ENCODE results near the gene ATP5F1E. TPM values are rescaled to one million over a fixed set of nuclear protein-coding genes. Genes with fewer than 3 reads are reported as not detected.

Gene ATP5F1E
- total RNA-seq, 2 donors from 2014 or later: 16.2 to 16.6 TPM

DNA sequence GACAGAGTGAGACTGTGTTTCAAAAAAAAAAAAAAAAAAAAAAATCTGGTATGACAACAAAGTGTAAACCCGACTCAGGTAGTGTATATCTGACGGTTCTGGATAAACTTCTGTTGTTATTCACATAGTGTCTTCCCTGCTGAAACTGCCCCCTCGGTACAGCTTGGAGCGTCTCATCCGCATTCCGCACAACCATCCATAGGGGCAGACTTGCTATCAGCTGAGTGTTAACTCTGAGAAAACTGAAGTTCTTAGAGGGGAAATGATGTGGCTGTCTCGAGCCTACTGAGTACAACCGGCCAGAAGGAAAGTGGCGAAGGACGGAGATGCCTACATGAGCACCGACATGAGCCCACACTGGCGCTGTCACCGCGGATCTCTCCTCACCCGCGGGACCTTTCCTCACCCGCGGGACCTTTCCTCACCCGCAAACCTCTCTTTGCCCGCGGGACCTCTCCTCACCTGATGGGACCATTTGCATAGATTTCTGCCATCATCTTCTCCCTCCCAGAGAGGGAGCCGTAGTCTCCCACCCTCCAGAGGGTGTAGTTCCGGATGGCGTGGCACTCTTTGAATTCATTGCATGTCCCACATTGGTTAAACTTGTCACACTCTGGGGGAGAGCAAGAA is 34.9 kb downstream of the ATP5F1E start:
- intact Hi-C loops (cut with DNase I): no loop called here
- 92 to 93% methylated on average over 24 of the region's 24 CpGs for WGBS, 2 donors
- no peak for TF ChIP-seq POLR2A (IDR thresholded peaks at IDR 0.05)
- TF ChIP-seq, protein P1, sequence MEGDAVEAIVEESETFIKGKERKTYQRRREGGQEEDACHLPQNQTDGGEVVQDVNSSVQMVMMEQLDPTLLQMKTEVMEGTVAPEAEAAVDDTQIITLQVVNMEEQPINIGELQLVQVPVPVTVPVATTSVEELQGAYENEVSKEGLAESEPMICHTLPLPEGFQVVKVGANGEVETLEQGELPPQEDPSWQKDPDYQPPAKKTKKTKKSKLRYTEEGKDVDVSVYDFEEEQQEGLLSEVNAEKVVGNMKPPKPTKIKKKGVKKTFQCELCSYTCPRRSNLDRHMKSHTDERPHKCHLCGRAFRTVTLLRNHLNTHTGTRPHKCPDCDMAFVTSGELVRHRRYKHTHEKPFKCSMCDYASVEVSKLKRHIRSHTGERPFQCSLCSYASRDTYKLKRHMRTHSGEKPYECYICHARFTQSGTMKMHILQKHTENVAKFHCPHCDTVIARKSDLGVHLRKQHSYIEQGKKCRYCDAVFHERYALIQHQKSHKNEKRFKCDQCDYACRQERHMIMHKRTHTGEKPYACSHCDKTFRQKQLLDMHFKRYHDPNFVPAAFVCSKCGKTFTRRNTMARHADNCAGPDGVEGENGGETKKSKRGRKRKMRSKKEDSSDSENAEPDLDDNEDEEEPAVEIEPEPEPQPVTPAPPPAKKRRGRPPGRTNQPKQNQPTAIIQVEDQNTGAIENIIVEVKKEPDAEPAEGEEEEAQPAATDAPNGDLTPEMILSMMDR (IDR thresholded peaks at IDR 0.05): no peak
- DNase-seq (no peak), ATAC-seq (no peak)
- H3K27ac ChIP-seq: no peak overlapping the region
- peaks cover 15% of the 10 kb centered on the region for H3K4me1 ChIP-seq
- H3K9me3 ChIP-seq: no peaks in the 10 kb centered on the region
- no peaks in the 10 kb centered on the region for H3K27me3 ChIP-seq
- H3K4me3 ChIP-seq: no peak overlapping the region
- H3K36me3 ChIP-seq (replicated peaks in 1 of 2; ENCODE audit: insufficient read depth in 1 of 2, low read depth in 2 of 2): peaks cover 11 to 29% of the 10 kb centered on the region in 2 donors

DNA sequence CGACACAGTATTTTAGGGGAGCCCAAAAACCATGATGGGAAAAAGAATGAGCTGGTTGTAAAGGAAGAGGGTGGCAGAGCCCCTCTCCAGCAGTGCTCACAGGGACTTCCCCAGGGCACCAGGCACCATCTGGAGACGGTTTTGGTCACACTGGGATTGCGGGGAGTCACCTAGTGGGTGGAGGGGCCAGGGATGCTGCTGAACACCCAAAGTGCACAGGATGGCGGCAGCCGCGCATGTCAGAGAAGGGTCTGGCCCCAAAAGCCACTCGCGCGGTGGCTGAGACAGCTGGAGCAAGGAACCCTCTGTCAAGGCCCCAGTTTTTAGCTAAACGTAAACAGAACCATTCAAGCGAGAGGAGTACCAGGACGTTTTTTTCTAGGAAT is 35.9 kb downstream of the ATP5F1E start:
- TF ChIP-seq, protein P1 (IDR thresholded peaks at IDR 0.05): no peak
- peaks cover 11 to 33% of the 10 kb centered on the region in 2 donors for H3K36me3 ChIP-seq (replicated peaks in 1 of 2; ENCODE audit: insufficient read depth in 1 of 2, low read depth in 2 of 2)
- H3K4me3 ChIP-seq: no peak overlapping the region
- no peaks in the 10 kb centered on the region for H3K27me3 ChIP-seq
- intact Hi-C loops (cut with DNase I): no loop called here
- no peak for ATAC-seq
- no peaks in the 10 kb centered on the region for H3K9me3 ChIP-seq
- peak overlapping the region; percentile 19 to 70 (median 56) for H3K27ac ChIP-seq
- no peak for DNase-seq
- WGBS, 2 donors: 85% methylated on average over 11 to 12 of the region's 12 CpGs
- peaks cover 15% of the 10 kb centered on the region for H3K4me1 ChIP-seq

DNA sequence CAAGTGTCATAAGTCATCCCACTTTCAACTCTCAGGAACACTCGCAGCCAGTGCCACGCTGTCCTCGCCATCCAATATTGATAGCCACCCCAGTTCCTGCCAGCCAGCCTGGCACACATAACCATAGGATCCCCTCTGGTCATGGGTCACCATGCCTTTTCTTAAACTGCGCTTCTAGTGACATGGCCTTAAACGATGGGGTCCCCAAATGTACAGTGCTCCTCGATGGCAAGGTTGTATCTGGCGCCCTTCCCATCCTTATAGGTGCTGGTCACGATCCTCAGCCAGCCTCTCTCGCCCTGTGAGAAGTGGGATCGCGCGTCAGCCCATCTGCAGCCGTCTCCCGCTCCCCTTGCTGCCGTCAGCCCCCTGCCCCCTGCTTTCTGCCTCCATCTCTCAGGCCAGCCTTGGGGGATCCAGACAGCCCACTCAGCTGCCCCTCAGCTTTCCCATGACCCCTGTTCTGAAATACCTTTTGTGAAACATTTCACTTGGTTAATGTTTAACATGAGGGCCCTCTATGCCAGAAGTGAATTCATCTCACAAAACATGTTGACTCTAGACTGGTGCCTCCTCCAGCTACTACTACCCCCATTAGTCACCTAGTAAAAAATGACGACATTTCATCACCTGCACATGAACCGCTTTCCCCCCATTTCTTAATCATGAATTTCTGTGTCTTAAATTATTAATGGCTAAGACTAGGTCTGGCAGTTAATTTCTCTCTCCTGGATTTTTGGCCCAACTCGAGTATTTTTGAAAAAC is 36.5 kb downstream of the ATP5F1E start:
- Histone ChIP-seq H3K27ac (peak overlapping the region; percentile 19 to 70 (median 56)), H3K4me1 (peaks cover 15% of the 10 kb centered on the region), H3K9me3 (no peaks in the 10 kb centered on the region), H3K27me3 (no peaks in the 10 kb centered on the region), H3K4me3 (no peak overlapping the region), H3K36me3 (replicated peaks in 1 of 2; ENCODE audit: insufficient read depth in 1 of 2, low read depth in 2 of 2) (peaks cover 11 to 34% of the 10 kb centered on the region in 2 donors)
- intact Hi-C loops (cut with DNase I): no loop called here
- DNase-seq: peak in 1 of 4 donors; percentile 48
- peak; percentile 74 for ATAC-seq
- no peak for TF ChIP-seq POLR2A (IDR thresholded peaks at IDR 0.05)
- TF ChIP-seq, protein P1 (IDR thresholded peaks at IDR 0.05): no peak
- WGBS, 2 donors: 65 to 80% methylated on average over 15 to 16 of the region's 18 CpGs

DNA sequence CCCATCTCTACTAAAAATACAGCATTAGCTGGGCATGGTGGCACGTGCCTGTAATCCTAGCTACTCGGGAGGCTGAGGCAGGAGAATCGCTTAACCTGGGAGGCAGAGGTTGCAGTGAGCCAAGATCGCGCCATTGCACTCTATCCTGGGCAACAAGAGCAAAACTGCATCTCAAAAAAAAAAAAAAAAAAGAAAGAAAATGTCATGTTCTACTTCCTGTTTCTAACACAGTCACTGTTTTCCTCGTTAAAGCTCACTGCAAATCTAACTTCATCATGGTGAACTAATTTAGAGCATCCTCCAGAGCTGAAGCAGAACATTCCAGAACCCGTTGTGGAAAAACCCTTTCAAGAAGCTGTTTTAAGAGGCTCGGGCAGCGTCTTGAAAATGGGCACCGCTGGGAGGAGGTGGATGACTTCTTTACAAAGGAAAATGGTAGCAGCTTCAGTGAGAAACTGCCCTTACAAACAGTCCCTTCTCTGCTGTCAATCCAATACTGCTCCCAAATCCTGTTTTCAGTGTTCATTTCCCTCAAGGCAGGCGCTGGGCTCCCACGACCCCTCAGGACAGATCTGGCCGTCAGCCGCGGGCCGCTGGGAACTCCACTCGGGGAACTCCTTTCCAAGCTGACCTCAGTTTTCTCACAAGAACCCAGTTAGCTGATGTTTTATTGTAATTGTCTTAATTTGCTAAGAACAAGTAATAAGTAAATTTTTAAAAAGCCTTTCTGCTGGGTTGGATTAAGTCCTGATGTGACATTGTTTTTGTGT is 37.6 kb downstream of the ATP5F1E start:
- peaks cover 11 to 42% of the 10 kb centered on the region in 2 donors for H3K36me3 ChIP-seq (replicated peaks in 1 of 2; ENCODE audit: insufficient read depth in 1 of 2, low read depth in 2 of 2)
- intact Hi-C loops (cut with DNase I): no loop called here
- no peaks in the 10 kb centered on the region for H3K27me3 ChIP-seq
- DNase-seq (no peak), ATAC-seq (no peak)
- H3K9me3 ChIP-seq: no peaks in the 10 kb centered on the region
- H3K4me1 ChIP-seq: peaks cover 15% of the 10 kb centered on the region
- H3K4me3 ChIP-seq: no peak overlapping the region
- 84 to 86% methylated on average over 17 of the region's 17 CpGs for WGBS, 2 donors
- TF ChIP-seq, protein P1 (IDR thresholded peaks at IDR 0.05): no peak
- no peak for TF ChIP-seq POLR2A (IDR thresholded peaks at IDR 0.05)
- peak overlapping the region in 2 of 4 donors; percentile 45 to 70 for H3K27ac ChIP-seq
